ENCODE data around the gene ALG14.

Gene ALG14

GRCh38 chr1:94992863-94993563 lies 79.7 kb downstream of the ALG14 start:
- Histone ChIP-seq H3K4me1 (ENCODE audit: insufficient read depth, poor library complexity, severe bottlenecking) (no peaks in the 10 kb centered on the region), H3K27ac (ENCODE audit: poor library complexity, severe bottlenecking) (no peak overlapping the region), H3K4me3 (ENCODE audit: severe bottlenecking) (no peak overlapping the region), H3K9me3 (ENCODE audit: severe bottlenecking) (no peaks in the 10 kb centered on the region), H3K36me3 (ENCODE audit: low read depth) (no peaks in the 10 kb centered on the region), H3K27me3 (ENCODE audit: insufficient read depth, poor library complexity, severe bottlenecking) (no peaks in the 10 kb centered on the region)
- no peak for DNase-seq (ENCODE audit: low spot score)
- no peak for TF ChIP-seq CTCF (IDR thresholded peaks at IDR 0.05; ENCODE audit: poor library complexity, severe bottlenecking)
- ATAC-seq (ENCODE audit: low read depth): no peak

GRCh38 chr1:94992161-94992560 lies 80.6 kb downstream of the ALG14 start:
- no peaks in the 10 kb centered on the region for H3K27me3 ChIP-seq (ENCODE audit: insufficient read depth, poor library complexity, severe bottlenecking)
- H3K4me1 ChIP-seq (ENCODE audit: insufficient read depth, poor library complexity, severe bottlenecking): no peaks in the 10 kb centered on the region
- H3K36me3 ChIP-seq (ENCODE audit: low read depth): no peaks in the 10 kb centered on the region
- TF ChIP-seq CTCF (IDR thresholded peaks at IDR 0.05; ENCODE audit: poor library complexity, severe bottlenecking): no peak
- no peaks in the 10 kb centered on the region for H3K9me3 ChIP-seq (ENCODE audit: severe bottlenecking)
- ATAC-seq (ENCODE audit: low read depth) (no peak), DNase-seq (ENCODE audit: low spot score) (no peak)
- H3K27ac ChIP-seq (ENCODE audit: poor library complexity, severe bottlenecking): no peak overlapping the region
- no peak overlapping the region for H3K4me3 ChIP-seq (ENCODE audit: severe bottlenecking)

GRCh38 chr1:94989911-94990473 lies 82.8 kb downstream of the ALG14 start:
- no peak for ATAC-seq (ENCODE audit: low read depth)
- no peaks in the 10 kb centered on the region for H3K36me3 ChIP-seq (ENCODE audit: low read depth)
- TF ChIP-seq CTCF (IDR thresholded peaks at IDR 0.05; ENCODE audit: poor library complexity, severe bottlenecking): no peak
- H3K9me3 ChIP-seq (ENCODE audit: severe bottlenecking): no peaks in the 10 kb centered on the region
- H3K27me3 ChIP-seq (ENCODE audit: insufficient read depth, poor library complexity, severe bottlenecking): no peaks in the 10 kb centered on the region
- no peak overlapping the region for H3K27ac ChIP-seq (ENCODE audit: poor library complexity, severe bottlenecking)
- no peak for DNase-seq (ENCODE audit: low spot score)
- no peaks in the 10 kb centered on the region for H3K4me1 ChIP-seq (ENCODE audit: insufficient read depth, poor library complexity, severe bottlenecking)
- no peak overlapping the region for H3K4me3 ChIP-seq (ENCODE audit: severe bottlenecking)

GRCh38 chr1:94989398-94989797 lies 83.4 kb downstream of the ALG14 start:
- TF ChIP-seq CTCF (IDR thresholded peaks at IDR 0.05; ENCODE audit: poor library complexity, severe bottlenecking): no peak
- no peak for ATAC-seq (ENCODE audit: low read depth)
- Histone ChIP-seq H3K4me3 (ENCODE audit: severe bottlenecking) (no peak overlapping the region), H3K27me3 (ENCODE audit: insufficient read depth, poor library complexity, severe bottlenecking) (no peaks in the 10 kb centered on the region), H3K4me1 (ENCODE audit: insufficient read depth, poor library complexity, severe bottlenecking) (no peaks in the 10 kb centered on the region), H3K27ac (ENCODE audit: poor library complexity, severe bottlenecking) (no peak overlapping the region), H3K36me3 (ENCODE audit: low read depth) (no peaks in the 10 kb centered on the region), H3K9me3 (ENCODE audit: severe bottlenecking) (no peaks in the 10 kb centered on the region)
- DNase-seq (ENCODE audit: low spot score): no peak

GRCh38 chr1:94988356-94988755 lies 84.4 kb downstream of the ALG14 start:
- ATAC-seq (ENCODE audit: low read depth): no peak
- peaks cover 1% of the 10 kb centered on the region for H3K4me1 ChIP-seq (ENCODE audit: insufficient read depth, poor library complexity, severe bottlenecking)

More at GRCh38 chr1:94988356-94988755, 84.4 kb downstream of the ALG14 start:
- no peak for DNase-seq (ENCODE audit: low spot score)
- no peak for TF ChIP-seq CTCF (IDR thresholded peaks at IDR 0.05; ENCODE audit: poor library complexity, severe bottlenecking)
- Histone ChIP-seq H3K27me3 (ENCODE audit: insufficient read depth, poor library complexity, severe bottlenecking) (no peaks in the 10 kb centered on the region), H3K9me3 (ENCODE audit: severe bottlenecking) (no peaks in the 10 kb centered on the region), H3K36me3 (ENCODE audit: low read depth) (no peaks in the 10 kb centered on the region), H3K27ac (ENCODE audit: poor library complexity, severe bottlenecking) (no peak overlapping the region), H3K4me3 (ENCODE audit: severe bottlenecking) (no peak overlapping the region)
